OCI-M1 (cell line): ENCODE data around the gene TSPAN19.
A peak's percentile ranks its signal among the peaks of the same experiment; 100 is the strongest.

ENCODE experiments used
- DNase-seq: peaks from one replicate; lab custom pipeline; 2025; lab: John Stamatoyannopoulos, UW

The TSPAN19 gene

DNA sequence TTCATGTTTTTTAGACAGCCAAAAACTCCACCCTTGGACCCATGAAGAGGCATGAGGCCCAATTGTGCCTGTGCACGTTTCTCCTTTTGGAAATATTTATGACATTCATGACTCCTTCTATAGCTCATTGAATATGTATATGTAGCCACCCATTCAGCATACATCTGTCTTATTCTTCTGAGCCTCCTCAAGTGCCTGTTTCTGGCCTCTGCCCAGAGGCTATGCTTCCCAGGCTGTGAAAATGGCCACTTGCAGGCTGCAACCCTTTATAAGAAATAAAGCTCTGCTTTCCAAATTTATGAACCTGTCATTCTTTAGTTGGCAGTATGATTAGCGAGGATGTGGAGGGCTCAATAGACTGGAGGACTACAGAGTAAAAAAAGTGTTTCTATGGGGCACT, 35.3 kb downstream of the TSPAN19 start:
- no peak for DNase-seq

DNA sequence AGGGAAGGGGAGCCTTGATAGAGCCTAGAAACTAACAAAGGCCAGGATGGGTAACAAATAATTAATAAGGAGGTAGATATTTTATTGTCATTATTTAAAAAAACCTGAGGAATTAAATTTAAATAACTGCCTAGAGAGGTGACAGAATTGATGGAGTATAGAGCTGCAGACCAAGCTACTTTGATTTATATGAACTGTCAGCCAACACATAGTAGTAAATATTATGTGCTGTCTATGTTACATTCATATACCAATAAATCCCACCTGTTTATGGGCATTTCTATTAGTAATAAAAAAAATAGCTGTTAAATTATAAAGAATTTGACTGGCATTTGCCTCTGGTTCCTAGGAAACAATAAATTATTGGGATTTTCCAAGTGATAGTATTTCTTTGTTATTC, 37.7 kb downstream of the TSPAN19 start:
- DNase-seq: no peak

DNA sequence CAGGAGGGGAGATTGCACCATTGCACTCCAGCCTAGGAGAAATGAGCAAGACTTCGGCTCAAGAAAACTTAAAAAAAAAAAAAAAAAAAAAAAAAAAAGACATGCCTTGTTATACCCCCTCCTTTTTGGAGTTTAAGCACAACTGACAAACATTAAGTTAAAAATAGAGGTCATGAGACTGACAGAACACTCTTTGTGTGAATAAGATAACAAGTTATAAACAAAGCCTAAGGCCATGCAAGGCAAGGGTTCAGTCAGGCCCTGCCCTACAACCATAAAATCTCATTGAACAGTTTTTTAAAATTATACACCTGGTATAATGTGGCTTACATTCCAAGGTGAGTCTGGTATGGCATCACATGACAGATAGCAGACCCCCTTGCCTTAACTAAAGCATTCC, 39.3 kb downstream of the TSPAN19 start:
- DNase-seq: peak; percentile 30

DNA sequence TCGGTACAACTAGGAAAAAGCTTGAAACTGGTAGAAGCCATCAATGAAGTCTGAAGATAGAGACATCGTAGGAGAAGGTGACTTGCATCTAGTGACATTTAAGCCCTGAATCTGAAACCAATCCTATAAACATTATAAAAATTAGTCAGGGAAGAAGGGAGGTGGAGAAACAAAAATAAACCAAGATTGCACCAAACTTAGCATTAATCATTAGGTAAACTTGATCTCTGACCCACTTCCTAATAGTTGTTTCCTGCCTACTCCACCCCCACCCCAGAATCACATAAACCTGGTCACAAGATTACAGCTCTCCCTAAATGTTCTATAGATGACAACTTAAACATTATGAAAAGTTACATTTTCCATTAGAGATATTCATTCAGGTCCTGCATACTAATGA, 40.4 kb downstream of the TSPAN19 start:
- DNase-seq: no peak

DNA sequence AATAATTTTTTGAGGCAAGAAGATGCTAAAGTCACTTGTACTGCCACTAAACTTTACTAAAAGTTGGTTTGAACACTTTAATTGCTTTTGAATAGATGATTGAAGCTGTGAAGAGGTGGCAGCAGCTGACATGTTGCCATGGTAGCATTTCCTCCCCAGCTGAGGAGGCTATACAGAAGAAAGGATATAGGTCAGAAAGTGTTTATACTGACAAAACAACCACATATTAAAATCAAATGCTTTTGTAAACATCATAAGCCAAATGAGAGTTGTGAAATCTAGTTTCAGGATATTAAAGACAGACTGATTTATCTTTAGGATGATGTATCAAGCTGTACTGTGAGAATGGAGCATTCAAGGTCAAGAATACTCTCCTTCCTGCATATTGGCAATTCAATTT, 41.7 kb downstream of the TSPAN19 start:
- DNase-seq: no peak

DNA sequence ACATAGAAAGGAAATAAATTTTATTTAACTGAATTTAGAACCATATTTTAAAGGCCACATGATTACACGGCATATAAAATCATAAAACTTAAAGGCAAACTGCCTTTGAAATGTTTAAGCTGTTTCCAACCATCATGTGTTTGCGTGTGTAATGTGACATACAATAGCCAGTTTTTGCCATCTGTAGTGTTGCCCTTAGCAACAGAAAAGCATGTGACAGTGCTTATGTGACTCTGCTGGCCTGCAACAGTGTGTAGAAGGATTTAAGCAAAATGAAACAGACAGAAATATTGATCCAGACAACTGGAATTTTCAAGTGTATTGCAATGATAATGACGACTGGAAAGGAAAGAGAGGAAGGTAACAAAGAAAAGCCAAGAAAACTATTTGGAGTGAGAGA, 49.5 kb downstream of the TSPAN19 start:
- peak; percentile 59 for DNase-seq

DNA sequence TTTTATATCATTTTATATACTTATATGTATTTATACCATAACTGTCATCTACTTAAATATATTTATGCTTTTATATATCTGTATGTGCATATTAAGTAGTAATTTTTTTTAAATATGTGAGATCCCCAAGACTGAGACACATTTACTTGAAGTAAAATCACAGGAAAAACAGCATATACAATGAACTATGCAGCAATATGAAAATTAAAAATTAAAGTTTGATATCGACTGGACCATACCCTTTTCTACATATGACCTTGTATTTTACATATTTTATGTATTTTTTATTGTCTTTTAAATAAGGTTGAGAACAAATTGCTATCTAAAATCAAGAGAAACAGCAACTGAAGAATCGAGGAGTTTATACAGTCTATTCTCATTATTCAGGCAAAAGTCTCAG, 50.0 kb downstream of the TSPAN19 start:
- DNase-seq: no peak

DNA sequence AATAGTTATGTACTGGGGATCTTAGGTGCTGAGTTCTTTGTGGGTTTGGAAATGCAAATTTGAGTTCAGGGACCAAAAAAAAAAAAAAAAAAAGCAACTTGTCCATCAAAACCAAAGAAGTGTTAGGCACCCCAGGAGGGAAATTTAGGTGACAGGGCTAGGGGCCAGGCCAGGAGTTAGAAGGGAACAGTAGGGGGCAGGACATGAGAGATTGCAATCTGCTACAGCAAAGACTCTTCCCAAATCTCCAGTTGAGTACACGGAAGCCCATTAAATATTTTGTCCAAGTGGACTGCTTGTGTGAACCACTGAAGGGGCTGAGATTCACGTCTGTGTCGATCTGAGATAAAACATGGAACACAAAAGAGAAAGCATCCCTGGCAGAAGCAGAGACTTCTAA, 52.8 kb downstream of the TSPAN19 start:
- DNase-seq: no peak

DNA sequence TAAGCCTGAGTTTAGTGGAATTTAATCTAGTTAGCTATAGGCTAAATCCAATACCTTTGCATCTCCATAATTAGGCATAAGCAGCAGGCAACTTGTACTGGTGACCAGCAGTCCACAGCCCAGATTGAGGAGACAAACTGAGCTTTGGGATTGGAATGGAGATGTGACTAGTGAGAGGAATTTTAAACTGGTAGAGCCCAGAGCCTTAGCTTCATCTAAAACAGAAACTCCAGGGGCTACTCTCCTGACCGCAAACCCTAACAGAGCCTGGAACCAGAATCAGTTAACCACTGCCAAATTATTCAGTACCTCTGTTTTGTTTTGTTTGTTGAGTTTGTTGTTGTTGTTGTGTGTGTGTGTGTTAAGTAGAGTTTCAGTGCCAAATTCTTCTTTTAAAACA, 53.2 kb downstream of the TSPAN19 start:
- no peak for DNase-seq

DNA sequence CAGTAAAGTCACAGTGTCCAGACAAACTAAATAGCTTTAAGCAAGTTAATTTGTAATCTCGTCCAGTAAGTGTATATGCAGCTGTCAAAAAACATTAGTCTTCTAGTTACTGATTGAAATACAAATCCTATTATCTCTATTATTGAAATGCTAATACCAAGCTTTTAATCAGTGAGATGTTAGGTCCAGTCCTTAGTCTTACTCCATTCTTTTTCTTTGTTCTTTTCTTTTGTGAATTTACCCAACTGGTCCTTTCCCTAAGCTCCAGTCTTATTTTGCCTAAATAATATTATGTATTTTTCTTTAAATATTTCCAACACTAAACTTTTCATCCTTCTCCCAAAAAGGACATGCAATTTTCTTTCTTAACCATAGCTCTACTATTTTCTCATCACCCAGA, 57.2 kb downstream of the TSPAN19 start:
- DNase-seq: no peak

DNA sequence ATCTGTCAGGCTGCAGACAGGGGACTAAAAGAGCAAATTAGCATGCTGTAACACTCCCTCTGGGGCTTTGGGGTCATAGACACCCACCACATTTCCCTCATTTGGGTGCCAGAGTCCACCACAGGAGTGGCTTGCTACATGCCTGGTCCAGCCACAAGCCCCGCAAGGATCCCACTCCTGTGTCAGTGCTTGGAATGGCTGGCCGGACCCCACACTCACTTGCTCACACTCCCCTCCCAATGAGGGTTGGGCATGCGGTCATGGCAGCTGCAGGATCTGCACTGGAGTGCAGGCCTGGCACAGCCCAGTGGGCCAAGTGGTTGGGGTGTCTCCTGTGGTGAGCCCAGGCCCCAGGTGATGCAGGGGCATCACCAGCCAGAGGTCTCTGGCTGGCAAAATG, 59.9 kb downstream of the TSPAN19 start:
- DNase-seq: no peak

DNA sequence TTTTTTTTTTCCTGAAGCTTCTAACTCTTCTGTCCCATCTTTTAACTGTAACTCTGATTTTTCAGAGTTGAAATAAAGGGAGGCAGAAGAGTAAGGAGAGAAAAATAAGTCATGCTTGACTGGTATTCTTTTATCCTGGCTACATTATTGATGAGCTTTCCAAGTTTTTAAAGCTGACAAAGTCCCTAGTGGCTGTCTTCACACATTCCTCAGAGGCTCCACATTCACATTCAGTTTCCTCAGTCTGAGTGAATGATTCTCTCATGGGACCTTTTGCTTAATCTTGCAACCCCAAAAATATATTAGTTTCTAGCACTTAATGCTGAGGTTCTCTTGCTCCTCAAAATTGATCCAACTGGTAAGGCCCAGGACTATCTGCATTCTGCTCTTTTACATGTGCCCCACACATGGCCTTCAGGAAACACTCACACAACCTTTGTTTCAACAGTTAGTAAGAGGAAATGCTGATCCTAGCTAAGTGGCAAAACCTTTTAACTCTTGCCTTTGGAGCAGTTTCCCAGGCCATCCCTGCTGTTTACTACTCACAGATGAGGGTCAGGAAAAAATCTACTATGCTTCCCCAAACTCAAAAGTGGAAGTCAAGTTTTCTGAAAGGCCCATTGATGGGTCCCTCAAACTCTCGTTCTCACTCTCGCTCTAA, 61.8 kb downstream of the TSPAN19 start:
- DNase-seq: no peak

DNA sequence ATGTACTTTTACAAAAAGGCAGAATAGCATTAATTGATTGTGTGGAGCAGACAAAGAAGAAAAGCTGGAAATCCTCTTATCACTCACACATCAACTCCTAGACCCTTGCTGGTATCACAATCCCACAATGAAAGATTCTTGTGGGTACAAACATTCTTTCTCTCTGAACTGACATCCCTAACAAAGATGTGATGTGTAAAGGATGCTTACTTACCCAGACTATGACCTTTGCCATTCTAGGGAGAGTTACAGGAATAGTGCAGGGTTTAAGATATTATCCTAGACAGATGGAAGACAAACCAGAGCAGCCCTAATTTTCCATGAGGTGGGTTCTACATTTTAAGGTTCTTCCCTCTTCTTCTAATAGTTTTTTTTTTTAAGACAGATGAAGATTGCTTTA, 63.1 kb downstream of the TSPAN19 start:
- no peak for DNase-seq

DNA sequence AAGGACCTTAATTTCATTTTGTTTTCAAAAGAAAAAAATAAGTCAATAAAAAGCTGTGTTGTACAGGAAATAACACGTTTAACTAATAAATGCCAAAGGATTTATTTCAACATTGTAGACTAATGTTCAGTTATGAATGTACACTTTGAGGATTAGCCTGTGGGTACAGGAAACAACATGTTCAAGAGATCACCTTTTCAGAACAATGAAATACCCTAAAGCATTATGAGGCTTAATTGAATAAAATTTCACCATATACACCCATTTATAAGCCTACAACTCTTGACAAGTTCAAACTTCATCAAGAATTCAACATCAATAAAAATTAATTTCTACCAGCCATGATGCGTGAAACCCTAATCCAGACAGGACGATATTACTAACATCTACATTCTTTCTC, 66.9 kb downstream of the TSPAN19 start:
- no peak for DNase-seq
